Glomerular visceral epithelial cell (primary cell): ENCODE measurements around the gene SRP68.

Source experiments
- DNase-seq: peaks from one replicate; pipeline ENCODE4 v3.0.0-alpha.2; 2016; ENCODE audit errors: extremely low spot score

The SRP68 gene

GRCh38 chr17:75998327-75998795 is 74.0 kb downstream of the SRP68 start:
- DNase-seq = no peak

GRCh38 chr17:75996665-75997590 is 75.4 kb downstream of the SRP68 start:
- peak; percentile 86 for DNase-seq

GRCh38 chr17:75995385-75995925 is 76.9 kb downstream of the SRP68 start:
- DNase-seq = no peak

- no peak for DNase-seq
Observed at GRCh38 chr17:75994802-75995370, 77.4 kb downstream of the SRP68 start.

GRCh38 chr17:75991396-75991795 is 80.9 kb downstream of the SRP68 start:
- no peak for DNase-seq
